NCI-H345 treated with DMSO at 0.1 percent for 48 hours (cell line): Measurements from ENCODE around the gene GJD4.

Experiments
- DNase-seq: peaks from one replicate; lab custom pipeline; 2025; ENCODE audit not compliant: unreplicated experiment; lab: John Stamatoyannopoulos, UW

The GJD4 gene

GRCh38 chr10:35605191-35605590 lies at the start of gene GJD4:
TSS of gene GJD4 (plus strand) at chr10:35605341. CDS start at chr10:35605568, 227 bp downstream.
- no peak for DNase-seq

- no peak for DNase-seq
Measured at GRCh38 chr10:35555962-35556930, 48.9 kb upstream of the GJD4 start.

GRCh38 chr10:35558276-35558675 lies 46.9 kb upstream of the GJD4 start:
- no peak for DNase-seq

- no peak for DNase-seq
Measured at GRCh38 chr10:35559416-35559815, 45.7 kb upstream of the GJD4 start.

GRCh38 chr10:35561715-35562114 lies 43.4 kb upstream of the GJD4 start:
- no peak for DNase-seq

GRCh38 chr10:35562427-35562826 lies 42.7 kb upstream of the GJD4 start:
- no peak for DNase-seq

- DNase-seq, result peak; percentile 8
Measured at GRCh38 chr10:35563261-35563891, 41.8 kb upstream of the GJD4 start.

- no peak for DNase-seq
Measured at GRCh38 chr10:35564341-35564968, 40.7 kb upstream of the GJD4 start.

- DNase-seq, result no peak
Measured at GRCh38 chr10:35565602-35566081, 39.5 kb upstream of the GJD4 start.

GRCh38 chr10:35567951-35568350 lies 37.2 kb upstream of the GJD4 start:
- no peak for DNase-seq

- no peak for DNase-seq
Measured at GRCh38 chr10:35568483-35569015, 36.6 kb upstream of the GJD4 start.

- DNase-seq, result no peak
Measured at GRCh38 chr10:35569111-35569707, 35.9 kb upstream of the GJD4 start.

- DNase-seq, result no peak
Measured at GRCh38 chr10:35569836-35570235, 35.3 kb upstream of the GJD4 start.

- no peak for DNase-seq
Measured at GRCh38 chr10:35570397-35570796, 34.7 kb upstream of the GJD4 start.

- no peak for DNase-seq
Measured at GRCh38 chr10:35572583-35572982, 32.6 kb upstream of the GJD4 start.

- no peak for DNase-seq
Measured at GRCh38 chr10:35573796-35574195, 31.3 kb upstream of the GJD4 start.

- no peak for DNase-seq
Measured at GRCh38 chr10:35574924-35575352, 30.2 kb upstream of the GJD4 start.

GRCh38 chr10:35575640-35576039 lies 29.5 kb upstream of the GJD4 start:
- DNase-seq, result no peak

- no peak for DNase-seq
Measured at GRCh38 chr10:35576730-35577129, 28.4 kb upstream of the GJD4 start.

- DNase-seq, result no peak
Measured at GRCh38 chr10:35577926-35578617, 27.1 kb upstream of the GJD4 start.
